Tibial nerve (tissue), 4 donors: ENCODE data around the gene CRISPLD2. TPM values are rescaled to one million over a fixed set of nuclear protein-coding genes. Genes with fewer than 3 reads are reported as not detected.

ENCODE experiments used
- DNase-seq, 2 donors: peaks; one replicate each; pipeline ENCODE4 v3.0.0-alpha.2; 2019; ENCODE audit warnings: low spot score in 2 of 2
- H3K27ac ChIP-seq, 4 donors: fragments of 200-600 bp; sonication (generic) in 3 of 4; one replicate each; pipeline ENCODE4 v1.5.1; 2017 to 2019; ENCODE audit warnings: mild to moderate bottlenecking in 1 of 4
- H3K27me3 ChIP-seq, 2 donors: fragments of 200-600 bp; sonication (generic) in 1 of 2; one replicate each; pipeline versions ENCODE4 v1.5.1 to v1.6.0; 2017 to 2019
- H3K36me3 ChIP-seq, 3 donors: fragments of 200-600 bp; sonication (generic); one replicate each; pipeline ENCODE4 v1.5.1; 2018 to 2019
- H3K4me1 ChIP-seq, 4 donors: fragments of 200-600 bp; sonication (generic) in 3 of 4; one replicate each; pipeline ENCODE4 v1.5.1; 2017 to 2019
- H3K4me3 ChIP-seq, 4 donors: fragments of 200-600 bp; sonication (generic) in 3 of 4; one replicate each; pipeline ENCODE4 v1.5.1; 2017 to 2019; ENCODE audit warnings: mild to moderate bottlenecking in 1 of 4, moderate library complexity in 1 of 4
- H3K9me3 ChIP-seq, 4 donors: fragments of 200-600 bp; sonication (generic) in 3 of 4; one replicate each; pipeline ENCODE4 v1.5.1; 2017 to 2019
- EP300 ChIP-seq, 2 donors: sonication (generic); formaldehyde crosslinking; IDR thresholded peaks; one replicate each; pipeline ENCODE4 v1.6.1; 2017; ENCODE audit warnings: antibody characterized with exemption in 2 of 2, mild to moderate bottlenecking in 1 of 2
- POLR2A ChIP-seq, 2 donors: fragments of 450-650 bp; IDR thresholded peaks; one replicate each; pipeline ENCODE4 v1.6.1; 2017; ENCODE audit warnings: antibody characterized with exemption in 2 of 2, mild to moderate bottlenecking in 2 of 2, moderate library complexity in 2 of 2
- WGBS, 2 donors: methylation state at CpG; one replicate each; pipeline ENCODE4 v1.1.5; 2018; 5-methylcytosine and 5-hydroxymethylcytosine counted together
- total RNA-seq, 4 donors: library from RNA; depleted of rRNA; stranded (reverse); fragments of >200 nt; gene quantifications; one replicate each; pipeline ENCODE4 v1.1.0, GENCODE V29; 2016
- TF ChIP-seq, protein P1 (sequence below), 5 experiments: fragments of 200-600 bp in 3 of 5; fragments of 450-650 bp in 2 of 5; sonication (generic) in 3 of 5; IDR thresholded peaks; one replicate each; pipeline ENCODE4 v1.5.1; 2016 to 2019; ENCODE audit warnings: antibody characterized with exemption in 5 of 5, mild to moderate bottlenecking in 3 of 5, moderate library complexity in 2 of 5

The CRISPLD2 gene
- total RNA-seq, 4 donors from 2014 or later: 136 to 232 (median 207) TPM

- H3K36me3 ChIP-seq: no peaks in the 10 kb centered on the region
- no peaks in the 10 kb centered on the region for H3K27me3 ChIP-seq
- no peak for TF ChIP-seq EP300 (IDR thresholded peaks at IDR 0.05)
- TF ChIP-seq, protein P1, sequence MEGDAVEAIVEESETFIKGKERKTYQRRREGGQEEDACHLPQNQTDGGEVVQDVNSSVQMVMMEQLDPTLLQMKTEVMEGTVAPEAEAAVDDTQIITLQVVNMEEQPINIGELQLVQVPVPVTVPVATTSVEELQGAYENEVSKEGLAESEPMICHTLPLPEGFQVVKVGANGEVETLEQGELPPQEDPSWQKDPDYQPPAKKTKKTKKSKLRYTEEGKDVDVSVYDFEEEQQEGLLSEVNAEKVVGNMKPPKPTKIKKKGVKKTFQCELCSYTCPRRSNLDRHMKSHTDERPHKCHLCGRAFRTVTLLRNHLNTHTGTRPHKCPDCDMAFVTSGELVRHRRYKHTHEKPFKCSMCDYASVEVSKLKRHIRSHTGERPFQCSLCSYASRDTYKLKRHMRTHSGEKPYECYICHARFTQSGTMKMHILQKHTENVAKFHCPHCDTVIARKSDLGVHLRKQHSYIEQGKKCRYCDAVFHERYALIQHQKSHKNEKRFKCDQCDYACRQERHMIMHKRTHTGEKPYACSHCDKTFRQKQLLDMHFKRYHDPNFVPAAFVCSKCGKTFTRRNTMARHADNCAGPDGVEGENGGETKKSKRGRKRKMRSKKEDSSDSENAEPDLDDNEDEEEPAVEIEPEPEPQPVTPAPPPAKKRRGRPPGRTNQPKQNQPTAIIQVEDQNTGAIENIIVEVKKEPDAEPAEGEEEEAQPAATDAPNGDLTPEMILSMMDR (IDR thresholded peaks at IDR 0.05): peak in 1 of 5 experiments; percentile 7
- no peak for TF ChIP-seq POLR2A (IDR thresholded peaks at IDR 0.05)
- H3K4me3 ChIP-seq: peak overlapping the region in 1 of 4 donors; percentile 24
- H3K4me1 ChIP-seq: peaks cover 0 to 33% (median 11%) of the 10 kb centered on the region in 4 donors
- no peak for DNase-seq
- 39 to 53% methylated on average over 21 to 26 of the region's 26 CpGs for WGBS, 2 donors
- H3K27ac ChIP-seq: peak overlapping the region in 2 of 4 donors; percentile 52 to 55
- H3K9me3 ChIP-seq: no peaks in the 10 kb centered on the region
These were observed 13.4 kb upstream of the CRISPLD2 start for GRCh38 chr16:84806256-84806889.

DNA sequence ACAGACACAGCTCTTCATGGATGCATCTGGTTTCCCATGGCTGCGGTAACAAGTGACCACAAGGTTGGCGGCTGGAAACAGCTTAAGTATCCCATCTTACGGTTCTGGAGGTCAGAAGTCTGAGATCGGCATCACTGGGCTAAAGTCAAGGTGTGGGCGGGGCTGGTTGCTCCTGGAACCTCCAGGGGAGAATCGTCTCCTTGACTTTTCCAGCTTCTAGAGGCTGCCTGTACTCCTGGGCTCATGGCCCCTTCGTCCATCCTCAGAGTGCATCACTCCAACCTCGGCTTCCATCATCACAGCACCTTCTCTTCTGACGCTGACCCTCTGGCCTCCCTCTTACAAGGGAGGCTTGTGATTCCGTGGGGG lies 12.9 kb upstream of the CRISPLD2 start:
- H3K9me3 ChIP-seq: no peaks in the 10 kb centered on the region
- WGBS, 2 donors: 76 to 83% methylated on average over 8 to 10 of the region's 10 CpGs
- H3K27ac ChIP-seq: peak overlapping the region in 1 of 4 donors; percentile 55
- no peaks in the 10 kb centered on the region for H3K27me3 ChIP-seq
- H3K4me3 ChIP-seq: no peak overlapping the region
- no peaks in the 10 kb centered on the region for H3K36me3 ChIP-seq
- peaks cover 0 to 36% (median 11%) of the 10 kb centered on the region in 4 donors for H3K4me1 ChIP-seq
- no peak for TF ChIP-seq EP300 (IDR thresholded peaks at IDR 0.05)
- TF ChIP-seq, protein P1 (IDR thresholded peaks at IDR 0.05): no peak
- no peak for TF ChIP-seq POLR2A (IDR thresholded peaks at IDR 0.05)
- DNase-seq: peak in 1 of 2 donors; percentile 5

- no peak overlapping the region for H3K27ac ChIP-seq
- TF ChIP-seq, protein P1 (IDR thresholded peaks at IDR 0.05): no peak
- TF ChIP-seq EP300 (IDR thresholded peaks at IDR 0.05) (no peak), POLR2A (IDR thresholded peaks at IDR 0.05) (no peak)
- H3K4me3 ChIP-seq: no peak overlapping the region
- H3K36me3 ChIP-seq: no peaks in the 10 kb centered on the region
- H3K4me1 ChIP-seq: peaks cover 0 to 36% (median 11%) of the 10 kb centered on the region in 4 donors
- 91 to 93% methylated on average over 7 of the region's 7 CpGs for WGBS, 2 donors
- no peak for DNase-seq
- no peaks in the 10 kb centered on the region for H3K27me3 ChIP-seq
- no peaks in the 10 kb centered on the region for H3K9me3 ChIP-seq
These were observed 12.0 kb upstream of the CRISPLD2 start for GRCh38 chr16:84807776-84808175.

GRCh38 chr16:84808826-84809225 lies 11.0 kb upstream of the CRISPLD2 start:
- no peaks in the 10 kb centered on the region for H3K27me3 ChIP-seq
- H3K9me3 ChIP-seq: no peaks in the 10 kb centered on the region
- TF ChIP-seq POLR2A (IDR thresholded peaks at IDR 0.05) (no peak), EP300 (IDR thresholded peaks at IDR 0.05) (no peak)
- TF ChIP-seq, protein P1 (IDR thresholded peaks at IDR 0.05): no peak
- no peak overlapping the region for H3K4me3 ChIP-seq
- no peaks in the 10 kb centered on the region for H3K36me3 ChIP-seq
- no peak overlapping the region for H3K27ac ChIP-seq
- peaks cover 0 to 36% (median 11%) of the 10 kb centered on the region in 4 donors for H3K4me1 ChIP-seq
- 88 to 89% methylated on average over 8 of the region's 8 CpGs for WGBS, 2 donors
- peak in 1 of 2 donors; percentile 1 for DNase-seq

DNA sequence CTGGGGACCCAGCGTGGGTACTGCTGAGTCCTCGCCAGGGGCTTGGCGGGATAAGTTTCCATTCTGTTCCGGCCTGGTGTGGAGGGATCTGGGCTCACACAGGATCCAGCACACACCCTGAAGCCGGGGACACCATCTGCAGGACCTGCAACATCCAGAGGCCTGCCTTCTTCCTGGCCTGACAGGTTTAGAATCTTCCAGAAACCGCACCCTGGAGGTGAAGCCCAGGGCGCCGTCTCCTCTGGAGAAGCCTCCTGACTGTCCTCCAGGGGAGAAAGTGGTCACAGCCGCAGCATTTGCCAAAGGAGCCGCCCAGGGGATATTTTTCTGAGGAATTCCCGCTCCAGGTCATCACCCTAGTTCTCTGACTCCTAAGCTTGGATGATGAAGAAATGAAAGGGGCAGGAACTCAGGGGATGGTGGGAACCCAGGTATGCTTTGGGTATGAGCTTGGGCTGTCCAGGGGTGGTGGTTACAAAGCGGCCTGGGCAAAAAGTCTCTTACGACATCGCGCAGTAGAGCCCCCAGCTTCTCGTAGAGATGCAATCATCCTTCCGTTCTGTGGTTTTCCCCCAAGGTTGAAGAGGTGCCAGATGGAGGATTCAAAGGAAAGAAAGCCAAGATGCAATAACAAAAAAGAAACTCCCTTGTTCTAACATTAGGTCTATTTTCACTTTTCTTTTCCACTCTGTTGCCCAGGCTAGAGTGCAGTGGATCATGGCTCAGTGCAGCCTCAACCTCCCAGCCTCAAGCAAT lies 9.1 kb upstream of the CRISPLD2 start:
- peak overlapping the region; percentile 50 to 82 (median 64) for H3K27ac ChIP-seq
- no peaks in the 10 kb centered on the region for H3K27me3 ChIP-seq
- H3K4me1 ChIP-seq: peaks cover 0 to 36% (median 11%) of the 10 kb centered on the region in 4 donors
- H3K4me3 ChIP-seq: no peak overlapping the region
- WGBS, 2 donors: 68 to 76% methylated on average over 12 to 17 of the region's 17 CpGs
- H3K9me3 ChIP-seq: no peaks in the 10 kb centered on the region
- H3K36me3 ChIP-seq: no peaks in the 10 kb centered on the region
- peak; percentile 48 to 83 for DNase-seq
- TF ChIP-seq EP300 (IDR thresholded peaks at IDR 0.05) (peak in 1 of 2 donors; percentile 84), POLR2A (IDR thresholded peaks at IDR 0.05) (no peak)
